Caco-2 (cell line): ENCODE data around the gene LRG1. TPM values are rescaled to one million over a fixed set of nuclear protein-coding genes. Genes with fewer than 3 reads are reported as not detected.

ENCODE experiments used
- BruUV-seq: library from RNA; stranded (reverse); fragments of 400-500 nt; replicated peaks from 2 replicates; lab custom pipeline; 2021; lab: Mats Ljungman, UMichigan
- CTCF ChIA-PET: fragments of 300-600 bp; sonication (Branson Sonifier 250); formaldehyde crosslinking; loops from one replicate; lab custom pipeline; 2022; ENCODE audit warnings: antibody characterized with exemption; lab: Charles Lee
- POLR2A ChIA-PET: fragments of 300-600 bp; sonication (Branson Sonifier 250); formaldehyde crosslinking; loops from one replicate; lab custom pipeline; 2022; ENCODE audit warnings: antibody characterized with exemption; lab: Charles Lee
- DNase-seq, 2 experiments: peaks; one replicate each; pipeline versions ENCODE4 v3.0.0 to v3.0.0-alpha.2; 2020 to 2022
- H3K27me3 ChIP-seq: replicated peaks from 2 replicates; pipeline ENCODE4 v1.6.0; 2011; ENCODE audit warnings: low read length; ENCODE audit not compliant: control insufficient read depth, insufficient read depth
- H3K36me3 ChIP-seq: 2 replicates; pipeline ENCODE4 v1.5.1; 2011; ENCODE audit warnings: low read length; ENCODE audit not compliant: control insufficient read depth, insufficient read depth
- H3K4me1 ChIP-seq: fragments of 250-450 bp; sonication (Bioruptor Pico); 2 replicates; pipeline ENCODE4 v1.5.1; 2020; ENCODE audit warnings: mild to moderate bottlenecking
- H3K4me3 ChIP-seq: 2 replicates; pipeline ENCODE4 v1.5.1; 2011; ENCODE audit warnings: low read depth, mild to moderate bottlenecking, control low read depth, low read length
- H3K9me3 ChIP-seq: fragments of 250-450 bp; sonication (Bioruptor Pico); 2 replicates; pipeline ENCODE4 v1.5.1; 2020; ENCODE audit warnings: mild to moderate bottlenecking, moderate library complexity
- H3K27ac Mint-ChIP-seq: one replicate; pipeline ENCODE4 v1.8.0; 2022; ENCODE audit warnings: mixed read lengths; ENCODE audit not compliant: unreplicated experiment
- H3K27me3 Mint-ChIP-seq: one replicate; pipeline ENCODE4 v1.8.0; 2022; ENCODE audit warnings: mixed read lengths; ENCODE audit not compliant: insufficient read depth, unreplicated experiment
- H3K36me3 Mint-ChIP-seq: one replicate; pipeline ENCODE4 v1.8.0; 2022; ENCODE audit warnings: mild to moderate bottlenecking, mixed read lengths; ENCODE audit not compliant: insufficient read depth, unreplicated experiment
- H3K4me1 Mint-ChIP-seq: one replicate; pipeline ENCODE4 v1.8.0; 2022; ENCODE audit warnings: low read depth, mixed read lengths; ENCODE audit not compliant: unreplicated experiment
- H3K4me3 Mint-ChIP-seq: one replicate; pipeline ENCODE4 v1.8.0; 2022; ENCODE audit warnings: mild to moderate bottlenecking, moderate library complexity, mixed read lengths; ENCODE audit not compliant: unreplicated experiment
- H3K9me3 Mint-ChIP-seq: one replicate; pipeline ENCODE4 v1.8.0; 2022; ENCODE audit warnings: mixed read lengths; ENCODE audit not compliant: unreplicated experiment
- intact Hi-C: fragments of 100-400 bp; cut with micrococcal nuclease; formaldehyde crosslinking; loops from one replicate; pipeline ENCODE4 v1.10.0; 2022; ENCODE audit not compliant: unreplicated experiment
- total RNA-seq: library from RNA; stranded (reverse); gene quantifications from 2 replicates; pipeline ENCODE4 v1.2.3, GENCODE V29; 2022
- TF ChIP-seq, protein P1 (sequence below), 2 experiments: fragments of 200-600 bp in 1 of 2; IDR thresholded peaks; 1 replicate in 1 of 2; 2 replicates in 1 of 2; pipeline versions ENCODE4 v1.5.1 to v1.8.0; 2011 to 2022; ENCODE audit warnings: antibody characterized with exemption in 1 of 2, control low read depth in 1 of 2, inconsistent platforms in 1 of 2, low read depth in 1 of 2, low read length in 1 of 2, mild to moderate bottlenecking in 1 of 2, moderate library complexity in 1 of 2; ENCODE audit not compliant: insufficient read depth in 1 of 2, severe bottlenecking in 1 of 2, unreplicated experiment in 1 of 2

The LRG1 gene
- total RNA-seq, 1 experiment from 2014 or later: 0.61 TPM

- TF ChIP-seq, protein P1, sequence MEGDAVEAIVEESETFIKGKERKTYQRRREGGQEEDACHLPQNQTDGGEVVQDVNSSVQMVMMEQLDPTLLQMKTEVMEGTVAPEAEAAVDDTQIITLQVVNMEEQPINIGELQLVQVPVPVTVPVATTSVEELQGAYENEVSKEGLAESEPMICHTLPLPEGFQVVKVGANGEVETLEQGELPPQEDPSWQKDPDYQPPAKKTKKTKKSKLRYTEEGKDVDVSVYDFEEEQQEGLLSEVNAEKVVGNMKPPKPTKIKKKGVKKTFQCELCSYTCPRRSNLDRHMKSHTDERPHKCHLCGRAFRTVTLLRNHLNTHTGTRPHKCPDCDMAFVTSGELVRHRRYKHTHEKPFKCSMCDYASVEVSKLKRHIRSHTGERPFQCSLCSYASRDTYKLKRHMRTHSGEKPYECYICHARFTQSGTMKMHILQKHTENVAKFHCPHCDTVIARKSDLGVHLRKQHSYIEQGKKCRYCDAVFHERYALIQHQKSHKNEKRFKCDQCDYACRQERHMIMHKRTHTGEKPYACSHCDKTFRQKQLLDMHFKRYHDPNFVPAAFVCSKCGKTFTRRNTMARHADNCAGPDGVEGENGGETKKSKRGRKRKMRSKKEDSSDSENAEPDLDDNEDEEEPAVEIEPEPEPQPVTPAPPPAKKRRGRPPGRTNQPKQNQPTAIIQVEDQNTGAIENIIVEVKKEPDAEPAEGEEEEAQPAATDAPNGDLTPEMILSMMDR (IDR thresholded peaks at IDR 0.05; ENCODE audit: insufficient read depth in 1 of 2, low read depth in 1 of 2, low read length in 1 of 2, severe bottlenecking in 1 of 2, unreplicated experiment in 1 of 2): no peak
- Mint-ChIP-seq H3K27me3 (no peaks in the 10 kb centered on the region), H3K4me1 (no peaks in the 10 kb centered on the region), H3K9me3 (no peaks in the 10 kb centered on the region), H3K27ac (no peak overlapping the region), H3K4me3 (no peak overlapping the region), H3K36me3 (peaks cover 20% of the 10 kb centered on the region)
- Histone ChIP-seq H3K36me3 (no peaks in the 10 kb centered on the region; the same call in 1 of the 2 replicates), H3K27me3 (no peaks in the 10 kb centered on the region), H3K4me1 (no peaks in the 10 kb centered on the region), H3K4me3 (no peak overlapping the region), H3K9me3 (no peaks in the 10 kb centered on the region)
- intact Hi-C loops: no loop called here
- ChIA-PET POLR2A (no interaction called here), CTCF (no interaction called here)
- DNase-seq: no peak
- no TSS peak for BruUV-seq
Measured at GRCh38 chr19:4499318-4499717, 40.5 kb downstream of the LRG1 start.

GRCh38 chr19:4498694-4499093, 41.1 kb downstream of the LRG1 start:
- POLR2A ChIA-PET: no interaction called here
- intact Hi-C loops: no loop called here
- CTCF ChIA-PET: no interaction called here
- Mint-ChIP-seq H3K4me3 (no peak overlapping the region), H3K9me3 (no peaks in the 10 kb centered on the region), H3K36me3 (peaks cover 14% of the 10 kb centered on the region), H3K4me1 (no peaks in the 10 kb centered on the region), H3K27ac (no peak overlapping the region), H3K27me3 (no peaks in the 10 kb centered on the region)
- no peak overlapping the region for H3K4me3 ChIP-seq
- no peaks in the 10 kb centered on the region; the same call in 1 of the 2 replicates for H3K36me3 ChIP-seq
- TF ChIP-seq, protein P1 (IDR thresholded peaks at IDR 0.05; ENCODE audit: insufficient read depth in 1 of 2, low read depth in 1 of 2, low read length in 1 of 2, severe bottlenecking in 1 of 2, unreplicated experiment in 1 of 2): no peak
- H3K9me3 ChIP-seq: no peaks in the 10 kb centered on the region
- no peak for DNase-seq
- H3K4me1 ChIP-seq: no peaks in the 10 kb centered on the region
- no peaks in the 10 kb centered on the region for H3K27me3 ChIP-seq
- BruUV-seq: no TSS peak

DNA sequence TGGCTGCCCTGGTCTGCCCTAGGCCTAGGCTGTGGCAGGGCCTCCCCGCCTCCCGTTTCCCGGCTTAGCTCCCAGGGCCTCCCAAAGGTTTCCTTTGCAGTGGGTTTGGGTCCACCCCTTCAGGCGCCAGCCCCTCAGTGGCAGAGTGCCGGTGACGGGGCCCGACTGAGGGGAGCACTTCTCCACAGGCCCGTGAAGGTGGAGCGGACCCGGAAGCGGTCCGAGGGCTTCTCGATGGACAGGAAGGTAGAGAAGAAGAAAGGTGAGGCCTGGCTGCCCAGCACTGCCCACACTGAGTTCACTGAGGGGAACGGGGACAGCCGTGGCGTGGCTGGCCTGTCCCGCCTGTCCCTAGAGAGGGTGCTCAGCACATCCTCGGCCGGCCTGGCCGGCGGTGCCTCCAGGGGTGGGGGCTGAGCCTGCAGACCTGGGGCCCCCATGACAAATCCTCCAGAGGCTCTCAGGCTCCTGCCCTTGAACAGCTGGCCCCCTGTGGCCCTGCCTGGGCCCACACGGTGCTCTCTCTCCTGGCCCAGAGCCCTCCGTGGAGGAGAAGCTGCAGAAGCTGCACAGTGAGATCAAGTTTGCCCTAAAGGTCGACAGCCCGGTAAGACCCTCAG, 42.0 kb downstream of the LRG1 start:
- no peak overlapping the region for H3K4me3 ChIP-seq
- no peak overlapping the region for H3K27ac Mint-ChIP-seq
- no peaks in the 10 kb centered on the region for H3K27me3 Mint-ChIP-seq
- CTCF ChIA-PET: no interaction called here
- no peaks in the 10 kb centered on the region for H3K9me3 ChIP-seq
- H3K4me3 Mint-ChIP-seq: no peak overlapping the region
- no peaks in the 10 kb centered on the region for H3K4me1 ChIP-seq
- no TSS peak for BruUV-seq
- H3K36me3 ChIP-seq: no peaks in the 10 kb centered on the region; the same call in 1 of the 2 replicates
- peaks cover 14% of the 10 kb centered on the region for H3K36me3 Mint-ChIP-seq
- no peaks in the 10 kb centered on the region for H3K9me3 Mint-ChIP-seq
- no peak for DNase-seq
- intact Hi-C loops: no loop called here
- POLR2A ChIA-PET: no interaction called here
- no peaks in the 10 kb centered on the region for H3K27me3 ChIP-seq
- TF ChIP-seq, protein P1 (IDR thresholded peaks at IDR 0.05; ENCODE audit: insufficient read depth in 1 of 2, low read depth in 1 of 2, low read length in 1 of 2, severe bottlenecking in 1 of 2, unreplicated experiment in 1 of 2): no peak
- no peaks in the 10 kb centered on the region for H3K4me1 Mint-ChIP-seq
